ENCODE measurements around the gene GRIN3B.

Gene GRIN3B

DNA sequence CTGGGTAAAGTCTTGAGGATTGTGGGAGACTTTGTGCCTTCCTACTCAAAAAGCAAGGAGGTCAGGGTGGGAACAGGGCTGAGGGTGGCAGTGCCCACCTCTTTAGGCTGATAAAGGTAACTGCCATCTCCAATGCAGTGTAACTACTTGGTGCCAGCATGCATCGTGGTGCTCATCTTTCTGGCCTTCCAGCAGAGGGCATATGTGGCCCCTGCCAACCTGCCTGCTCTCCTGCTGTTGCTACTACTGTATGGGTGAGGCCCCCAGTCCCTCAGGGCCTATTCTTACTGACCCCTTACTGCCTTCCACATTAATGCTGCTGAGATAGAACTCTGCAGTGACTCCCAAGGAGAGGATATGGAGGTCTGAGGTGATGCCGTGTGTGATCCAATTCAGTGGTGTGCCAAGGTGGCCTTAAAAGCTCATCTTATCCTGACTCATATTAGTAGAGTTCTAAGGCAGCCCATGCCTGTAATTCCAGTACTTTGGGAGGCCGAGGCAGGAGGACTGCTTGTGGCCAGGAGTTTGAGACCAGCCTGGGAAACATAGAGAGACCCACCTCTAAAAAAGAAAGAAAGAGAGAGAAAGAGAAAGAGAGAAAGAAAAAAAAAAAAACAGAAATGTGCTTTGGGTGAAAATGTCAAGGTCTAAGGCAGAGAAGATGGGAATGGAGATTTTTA is 57.1 kb downstream of the GRIN3B start:
- no peak for DNase-seq (ENCODE audit: low read depth, low spot score)

DNA sequence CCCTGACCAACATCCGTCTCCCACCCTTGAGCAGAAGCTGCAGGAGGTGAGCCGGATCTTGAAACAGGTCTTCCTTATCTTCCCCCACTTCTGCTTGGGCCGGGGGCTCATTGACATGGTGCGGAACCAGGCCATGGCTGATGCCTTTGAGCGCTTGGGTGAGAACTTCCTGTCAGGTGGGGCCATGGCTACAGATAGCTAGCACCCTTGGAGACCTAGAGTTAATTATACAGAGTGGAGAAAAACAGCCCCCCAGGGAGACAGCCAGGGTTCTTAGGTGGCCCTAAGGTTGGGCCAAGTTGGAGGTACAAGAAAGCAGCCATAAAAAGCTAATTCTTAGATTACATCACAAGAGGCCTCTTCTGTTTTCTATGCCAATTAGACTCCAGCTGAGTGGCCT is 57.9 kb downstream of the GRIN3B start:
- DNase-seq (ENCODE audit: low read depth, low spot score) = no peak

Measured in activated CD4-positive, CD25-positive, alpha-beta regulatory T cell treated with anti-CD3 and anti-CD28 coated beads, Interleukin-2, amount 50 U/mL, for 16 hours (primary cell).